Stimulated activated CD4-positive, alpha-beta T cell treated with anti-CD3 and anti-CD28 coated beads, Interleukin-12 subunit alpha, Interleukin-12 subunit beta, amount 100 ng/mL, for 48 hours (primary cell): ENCODE results near the gene TRIML2.
"Not testable (repeated sequence)": the region's sequence is repeated elsewhere in the genome, so short reads cannot be mapped to it uniquely, and the experiment has no call there.

Experiments used
- DNase-seq, 3 donors: peaks; one replicate each; pipeline ENCODE4 v3.0.0-alpha.2; 2020; ENCODE audit warnings: low read depth in 2 of 3, low spot score in 1 of 3

Gene TRIML2

GRCh38 chr4:188107931-188108843, 1.2 kb downstream of the TRIML2 start:
- DNase-seq: no peak

GRCh38 chr4:188106454-188106853, 2.9 kb downstream of the TRIML2 start:
- DNase-seq: no peak

DNA sequence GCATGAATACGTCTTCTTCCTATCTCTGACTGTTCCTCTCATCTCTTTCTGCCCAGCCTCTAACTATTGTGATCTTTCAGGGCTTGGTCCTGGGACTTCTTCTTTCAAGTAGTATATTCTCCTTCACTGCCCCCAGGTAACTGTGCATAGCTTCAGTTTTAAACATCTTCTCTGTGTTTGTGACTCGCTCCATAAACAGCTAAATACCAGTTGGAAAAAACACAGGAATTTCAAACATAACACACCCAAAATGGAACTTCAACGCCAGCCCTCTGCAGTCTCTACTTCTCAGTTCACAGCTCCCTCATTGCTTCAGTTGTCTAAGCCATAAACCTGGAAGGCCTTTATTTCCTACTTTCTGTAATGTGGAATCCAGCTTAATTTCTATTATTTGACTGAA, 16.6 kb downstream of the TRIML2 start:
- no peak for DNase-seq

- DNase-seq: no peak
These were observed 22.5 kb downstream of the TRIML2 start for GRCh38 chr4:188086858-188087257.

DNA sequence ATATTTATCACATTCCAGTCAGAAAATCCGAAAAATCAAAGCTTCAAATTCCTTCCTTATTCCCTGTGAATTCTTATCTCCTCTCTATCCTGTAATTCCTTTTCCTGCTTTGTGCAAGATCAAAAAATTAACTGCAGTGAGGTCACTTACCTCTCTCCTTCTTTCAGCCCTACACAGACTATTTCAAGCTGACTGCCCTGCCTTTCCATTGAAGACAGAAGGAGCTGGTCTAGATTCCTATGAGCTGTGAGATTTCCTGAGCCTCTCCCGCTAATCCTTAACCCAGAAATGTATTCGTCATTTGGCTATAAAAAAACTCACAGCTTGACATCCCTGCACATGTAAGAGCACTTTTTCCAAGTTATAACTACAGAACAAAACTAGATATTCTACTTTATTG, 26.6 kb downstream of the TRIML2 start:
- DNase-seq: no peak

DNA sequence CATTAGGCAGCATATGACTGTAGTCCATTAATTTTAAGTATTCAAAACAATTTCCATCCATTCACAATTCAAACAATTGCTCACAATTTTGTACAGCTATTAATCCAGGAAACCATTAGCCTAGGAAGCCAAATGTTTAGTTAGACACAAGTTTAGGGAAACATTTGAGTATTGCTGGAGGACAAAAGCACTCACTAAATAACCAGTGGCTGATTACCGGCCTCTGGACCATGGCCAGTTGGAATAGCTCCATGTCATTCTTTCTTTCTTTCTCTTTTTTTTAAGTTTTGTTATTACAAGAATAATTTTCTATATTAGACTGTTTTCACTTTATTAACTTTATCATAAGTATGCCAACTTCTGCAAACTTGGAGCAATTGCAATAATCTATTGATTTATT, 31.3 kb downstream of the TRIML2 start:
- no peak for DNase-seq

GRCh38 chr4:188076169-188076568, 33.2 kb downstream of the TRIML2 start:
- DNase-seq: no peak

DNA sequence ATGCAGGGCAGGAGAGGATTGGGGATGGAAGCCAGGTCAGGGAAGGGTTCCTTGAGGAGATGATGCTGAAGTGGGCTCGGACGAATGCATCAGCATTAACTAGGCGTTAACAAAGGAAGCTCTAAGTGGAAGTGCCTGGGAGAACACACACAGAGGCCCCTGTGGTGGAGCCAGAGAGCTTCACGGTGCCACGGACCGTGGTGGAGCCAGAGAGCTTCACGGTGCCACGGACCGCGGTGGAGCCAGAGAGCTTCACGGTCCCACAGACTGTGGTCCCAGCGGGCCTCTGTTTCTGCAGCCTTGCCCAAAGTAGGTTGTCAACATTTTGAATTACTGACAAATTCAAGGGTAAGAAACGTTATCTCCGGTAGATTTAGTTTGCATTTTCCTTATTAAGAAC, 48.3 kb downstream of the TRIML2 start:
- DNase-seq: no peak

GRCh38 chr4:188053302-188053701, 56.1 kb downstream of the TRIML2 start:
- DNase-seq: no peak

DNA sequence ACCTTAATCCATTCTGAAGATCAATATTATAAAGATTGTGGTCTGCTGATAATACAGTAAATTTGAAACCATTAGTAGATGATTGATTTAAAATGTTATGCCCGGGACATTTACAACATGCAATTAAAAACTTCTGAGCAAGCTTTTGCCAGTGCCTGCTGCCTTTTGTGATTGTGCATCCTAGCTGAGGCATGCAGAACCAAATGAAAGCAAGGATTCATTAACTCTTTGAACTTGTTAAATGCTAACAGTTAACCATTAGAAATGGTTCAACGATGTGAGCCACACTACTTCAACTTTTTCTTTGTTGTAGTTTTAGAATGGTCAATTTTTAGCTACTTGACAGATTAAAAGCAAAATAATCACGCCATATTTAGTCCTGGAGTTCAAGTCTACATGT, 62.7 kb downstream of the TRIML2 start:
- no peak for DNase-seq

GRCh38 chr4:188045461-188045860, 63.9 kb downstream of the TRIML2 start:
- not testable (repeated sequence) for DNase-seq

DNA sequence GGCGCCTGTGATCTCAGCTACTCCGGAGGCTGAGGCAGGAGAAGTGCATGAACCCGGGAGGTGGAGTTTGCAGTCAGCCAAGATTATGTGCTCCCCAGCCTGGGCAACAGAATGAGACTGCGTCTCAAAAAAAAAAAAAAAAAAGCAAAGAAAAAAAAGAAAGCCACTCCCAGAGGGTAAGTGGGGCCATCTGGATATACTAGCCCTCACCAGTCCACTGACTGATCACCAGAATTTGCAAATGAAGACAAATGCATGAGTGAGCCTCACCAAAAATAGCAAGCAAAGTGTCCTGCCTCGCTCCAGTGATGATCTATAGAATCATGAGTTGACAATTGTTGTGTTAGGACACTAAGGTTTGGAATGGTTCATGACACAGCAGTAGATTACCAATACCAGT, 66.2 kb downstream of the TRIML2 start:
- no peak for DNase-seq

GRCh38 chr4:188042191-188042590, 67.2 kb downstream of the TRIML2 start:
- DNase-seq: no peak

GRCh38 chr4:188041721-188042120, 67.7 kb downstream of the TRIML2 start:
- DNase-seq: no peak
